Activated CD8-positive, alpha-beta memory T cell treated with anti-CD3 and anti-CD28 coated beads, Interleukin-2, amount 50 U/mL, for 24 hours (primary cell): ENCODE measurements around the gene IL24.

Experiments
- DNase-seq: peaks from one replicate; pipeline ENCODE4 v3.0.0-alpha.2; 2020; ENCODE audit errors: extremely low read depth

The IL24 gene

DNA sequence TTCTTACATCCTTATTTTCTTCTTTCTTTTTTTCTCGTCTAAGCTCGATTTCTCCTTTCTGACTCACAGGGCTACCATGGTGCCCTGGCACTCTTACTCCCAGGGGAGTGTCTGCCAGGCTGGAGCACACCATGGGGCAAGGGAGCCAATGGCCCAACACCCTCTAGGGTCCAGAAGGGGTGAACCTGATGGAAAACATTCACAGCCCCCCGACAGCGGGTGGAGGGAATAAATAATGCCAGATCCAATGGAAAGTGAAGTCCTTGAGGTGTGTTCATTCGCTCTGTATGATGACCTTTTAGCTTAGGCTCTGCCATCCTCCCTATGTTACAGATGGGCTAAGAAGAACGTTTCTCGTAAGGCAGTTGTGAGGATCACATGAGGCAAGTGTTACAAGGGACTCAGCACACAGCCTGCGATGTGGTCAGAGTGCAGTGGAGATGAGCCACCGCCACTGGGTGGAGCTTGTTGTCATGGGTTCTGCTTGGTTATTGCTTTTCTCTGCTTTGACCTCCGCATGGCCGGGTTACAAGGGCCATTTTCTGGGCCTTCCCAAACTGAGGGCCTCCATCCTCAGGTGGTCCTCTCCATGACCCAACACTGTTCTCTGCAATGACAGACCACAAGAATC is 28.0 kb downstream of the IL24 start:
- DNase-seq: no peak

DNA sequence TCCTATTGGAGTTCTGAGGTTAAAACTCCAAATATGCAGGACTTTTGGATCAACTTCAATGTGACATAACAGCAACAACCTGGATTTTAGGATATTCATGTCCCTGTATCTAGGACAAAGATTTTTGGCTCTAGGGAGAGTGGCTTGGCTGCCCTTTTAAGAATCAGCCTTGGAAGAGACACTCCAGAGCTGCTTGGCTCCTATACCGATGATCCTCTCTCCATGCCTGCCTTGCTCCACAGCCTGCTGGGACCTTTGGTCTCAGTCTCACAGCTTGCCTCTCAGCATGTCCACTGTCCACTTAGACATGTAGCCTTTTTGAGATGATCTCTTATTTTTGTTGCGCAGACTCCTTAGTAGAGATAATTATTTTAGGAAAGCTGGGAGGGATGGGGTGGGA is 29.0 kb downstream of the IL24 start:
- no peak for DNase-seq

DNA sequence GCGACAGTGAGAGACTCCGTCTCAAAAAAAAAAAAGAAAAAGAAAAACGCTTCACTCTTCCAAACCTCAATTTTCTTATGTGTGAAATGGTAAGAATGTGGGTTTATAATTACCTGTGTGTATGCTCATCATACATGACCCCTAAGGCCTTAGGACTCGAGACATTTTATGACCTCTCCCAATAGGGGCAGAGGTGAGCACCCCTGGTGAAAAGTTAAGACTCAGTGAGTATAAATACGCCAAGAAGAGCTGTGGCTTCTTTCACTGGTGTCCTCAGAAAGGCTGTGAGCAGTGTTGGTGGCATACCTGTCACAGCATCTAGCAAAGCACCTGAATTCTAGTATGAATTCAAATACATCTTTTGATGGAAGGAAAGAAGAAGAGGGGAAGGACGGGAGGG is 32.3 kb downstream of the IL24 start:
- DNase-seq: no peak

- DNase-seq: no peak
These were observed 33.1 kb downstream of the IL24 start for GRCh38 chr1:206930210-206930798.

DNA sequence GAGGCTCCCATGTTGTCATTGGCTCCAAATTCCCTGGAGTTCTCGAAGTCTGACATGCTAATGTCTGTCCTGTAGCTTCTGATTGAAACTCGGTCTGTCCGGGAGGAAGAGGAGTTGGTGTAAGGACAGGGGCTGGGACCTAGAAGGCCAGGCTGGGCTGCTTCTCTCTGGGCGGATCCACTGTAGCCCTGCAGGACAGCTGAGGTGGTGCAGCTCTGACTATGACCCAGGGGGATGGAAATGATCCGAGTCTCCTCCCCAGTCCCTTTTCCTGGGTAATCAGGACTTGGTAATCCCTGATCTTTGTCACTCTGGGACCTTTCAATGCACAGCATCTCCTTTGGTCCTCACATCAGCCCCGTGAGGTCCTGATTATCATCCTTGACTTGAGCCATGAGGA is 34.5 kb downstream of the IL24 start:
- DNase-seq: no peak

DNA sequence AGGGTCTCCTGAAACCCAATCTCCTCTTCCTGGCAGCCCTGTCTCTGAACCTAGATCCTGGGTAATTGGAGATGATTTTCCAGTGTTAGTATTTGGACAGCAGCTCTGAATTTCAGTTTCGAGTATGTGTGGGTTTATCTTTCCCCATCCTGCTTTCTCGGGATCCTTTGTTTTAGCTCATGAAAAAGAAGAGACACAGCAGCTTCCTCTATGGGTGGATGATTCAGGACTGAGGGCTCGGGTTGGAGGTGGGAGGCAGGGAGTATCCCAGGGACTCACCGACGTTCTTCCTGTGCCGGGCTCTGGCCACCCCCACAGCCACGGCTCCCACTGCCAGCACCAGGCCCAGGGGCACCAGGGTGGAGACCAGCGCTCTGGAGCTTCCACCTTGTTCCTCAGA is 34.9 kb downstream of the IL24 start:
- no peak for DNase-seq

DNA sequence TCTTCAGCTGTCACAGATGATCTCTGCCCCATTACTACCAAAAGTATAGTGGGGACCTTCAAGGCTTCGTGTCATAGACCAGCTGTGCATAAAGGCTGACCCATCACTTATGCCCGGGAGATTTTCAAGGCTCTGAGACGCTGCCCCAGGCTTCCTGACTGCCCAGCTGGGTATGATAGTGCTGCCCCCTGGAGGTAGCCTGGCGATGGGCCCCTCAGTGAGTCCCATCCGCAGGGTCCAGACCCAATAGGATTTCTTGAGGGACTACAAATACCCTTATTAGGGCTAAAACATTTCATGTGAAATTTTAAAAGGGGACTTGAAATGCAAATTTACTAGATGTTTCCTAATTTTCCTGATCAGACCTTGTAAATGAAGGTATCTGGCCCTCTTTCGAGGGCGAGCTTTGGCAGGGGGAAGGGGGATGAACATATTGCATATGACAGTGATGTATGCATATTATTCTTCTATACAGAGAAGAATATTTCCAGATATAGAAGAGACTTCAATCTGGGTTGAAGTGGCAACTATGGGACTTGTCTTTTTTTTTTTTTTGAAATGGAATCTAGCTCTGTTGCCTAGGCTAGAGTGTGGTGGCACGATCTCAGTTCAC is 36.2 kb downstream of the IL24 start:
- DNase-seq: no peak

DNA sequence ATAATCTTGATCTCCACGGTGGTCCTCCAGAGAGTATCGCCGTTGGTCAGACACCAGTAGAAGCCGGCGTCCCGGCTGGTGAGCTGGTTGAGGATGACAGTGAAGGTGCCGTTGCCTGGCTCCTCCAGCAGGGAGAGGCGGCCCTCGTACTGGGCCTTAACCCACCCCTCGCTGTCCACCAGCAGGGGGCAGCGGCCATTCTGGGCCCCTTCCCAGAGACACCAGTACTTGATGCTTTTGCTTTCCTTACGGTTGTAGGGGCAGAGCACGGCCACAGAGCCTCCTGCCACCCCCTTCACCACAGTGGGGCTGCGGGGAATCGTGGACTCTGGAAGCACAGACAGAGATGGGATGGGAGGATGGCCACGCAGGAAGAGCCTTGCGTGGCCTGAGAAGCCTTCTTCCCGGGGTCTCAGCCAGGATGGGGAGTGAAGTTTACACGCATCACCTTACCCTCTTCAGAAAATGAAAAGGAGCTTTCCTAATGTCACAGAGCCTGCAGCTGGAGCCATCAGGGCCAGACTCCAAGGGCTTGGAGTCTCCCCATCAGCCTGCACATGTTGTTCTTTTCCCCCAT is 38.3 kb downstream of the IL24 start:
- no peak for DNase-seq

GRCh38 chr1:206937425-206937824 is 40.2 kb downstream of the IL24 start:
- DNase-seq: no peak

DNA sequence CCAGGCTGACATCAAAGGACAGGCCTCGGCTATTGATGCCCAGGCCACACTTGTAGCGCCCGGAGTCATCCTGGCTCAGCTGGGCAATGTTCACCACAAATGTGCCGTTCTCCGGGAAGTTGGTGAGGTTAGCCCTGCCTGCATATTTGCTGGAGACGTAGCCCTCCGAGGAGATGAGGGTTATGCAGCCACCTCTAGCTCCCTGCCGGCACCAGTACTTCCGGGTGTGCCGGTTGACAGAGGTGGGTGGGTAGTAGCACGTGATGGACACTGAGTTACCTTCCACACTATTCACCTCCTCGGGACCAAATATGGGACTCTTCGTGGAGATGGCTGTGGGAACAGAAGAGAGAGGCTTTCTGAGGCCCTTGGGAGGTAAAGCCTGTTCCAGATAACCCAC is 41.9 kb downstream of the IL24 start:
- no peak for DNase-seq

- DNase-seq: no peak
These were observed 42.8 kb downstream of the IL24 start for GRCh38 chr1:206939841-206940587.

GRCh38 chr1:206940588-206940936 is 43.3 kb downstream of the IL24 start:
- DNase-seq: no peak

- no peak for DNase-seq
These were observed 44.6 kb downstream of the IL24 start for GRCh38 chr1:206941766-206942418.

DNA sequence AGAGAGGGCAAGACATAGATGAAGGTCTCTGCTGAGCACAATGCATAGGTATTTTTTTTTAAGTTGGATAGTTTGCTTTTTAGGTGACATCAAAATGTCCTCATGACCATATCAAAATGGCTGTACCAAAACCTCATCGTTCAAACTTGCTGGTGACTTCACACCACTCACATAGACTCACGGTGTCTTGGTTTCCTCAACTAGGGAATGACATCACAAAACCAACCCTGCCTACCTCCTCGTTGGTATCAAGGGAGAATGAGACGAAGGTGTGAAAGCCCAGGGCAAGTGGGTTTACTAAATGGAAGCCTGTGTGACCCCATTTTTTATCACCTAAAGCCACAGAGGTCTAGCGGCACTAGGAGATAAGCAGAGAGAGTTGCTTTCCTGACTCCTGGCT is 47.5 kb downstream of the IL24 start:
- DNase-seq: no peak

- no peak for DNase-seq
These were observed 48.5 kb downstream of the IL24 start for GRCh38 chr1:206945779-206946178.

- no peak for DNase-seq
These were observed 49.0 kb downstream of the IL24 start, which contains the start of gene PIGR for GRCh38 chr1:206946261-206946660. Gene PIGR (minus strand): TSS chr1:206946466. CDS start chr1:206940531, 5,935 bp downstream.

DNA sequence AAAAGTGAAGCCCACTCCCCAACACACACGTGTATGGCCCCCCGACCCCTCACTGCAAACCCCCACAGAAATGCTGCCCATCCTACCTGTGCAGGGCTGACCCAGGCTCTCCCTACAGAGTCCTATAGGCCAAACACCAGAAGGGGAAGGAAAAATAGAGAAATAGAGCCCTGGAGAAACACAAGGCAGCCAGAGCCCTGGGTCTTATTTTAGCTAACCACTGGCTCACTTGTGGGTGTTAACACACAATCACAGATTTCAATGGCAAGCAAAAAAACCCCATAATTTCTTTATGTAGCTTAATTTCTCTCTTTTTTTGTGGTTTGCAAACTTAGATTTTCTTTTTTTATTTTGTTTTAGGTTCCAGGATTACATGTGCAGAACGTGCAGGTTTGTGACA is 50.0 kb downstream of the IL24 start:
- no peak for DNase-seq

DNA sequence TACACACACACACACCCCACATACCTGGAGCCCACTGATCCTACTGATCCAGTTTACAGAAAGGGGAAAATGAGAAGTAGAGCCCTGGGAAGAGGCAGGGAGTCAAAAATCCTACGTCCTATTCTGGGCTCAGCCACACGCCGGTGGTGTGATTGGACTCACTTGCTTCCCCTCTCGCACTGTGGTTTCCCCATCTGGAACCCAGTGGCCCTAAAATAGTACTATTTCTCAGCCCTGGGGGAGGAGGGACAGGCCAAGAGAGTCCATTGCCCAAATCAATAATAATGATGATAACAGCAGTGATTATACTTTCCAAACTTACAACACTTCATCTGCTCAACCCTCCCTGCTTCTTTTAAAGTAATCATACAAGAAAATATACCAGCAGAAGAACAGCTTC is 52.0 kb downstream of the IL24 start:
- no peak for DNase-seq

GRCh38 chr1:206949641-206950040 is 52.4 kb downstream of the IL24 start:
- no peak for DNase-seq

- no peak for DNase-seq
These were observed 54.3 kb downstream of the IL24 start for GRCh38 chr1:206951318-206952100.

DNA sequence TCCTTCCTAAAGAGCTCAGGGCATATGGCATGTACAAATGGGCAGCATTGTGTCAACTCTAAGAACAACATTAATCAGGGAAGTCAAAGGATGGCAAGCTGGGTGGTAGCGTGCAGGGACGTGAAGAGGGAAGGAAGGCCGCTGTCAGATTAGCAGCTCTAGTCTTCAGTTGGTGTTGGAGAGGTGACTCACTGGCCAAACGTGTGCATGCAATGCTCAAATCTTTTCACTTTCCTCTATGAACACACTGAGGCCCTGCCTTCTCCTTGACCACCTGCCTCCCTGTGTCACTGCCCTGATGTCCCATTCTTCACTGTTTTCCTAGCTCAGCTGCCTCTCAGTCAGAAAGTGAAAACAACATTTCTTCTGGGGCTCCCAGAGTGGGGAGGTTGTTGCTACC is 54.9 kb downstream of the IL24 start:
- DNase-seq: no peak
